Subcutaneous adipose tissue (tissue), 4 donors: ENCODE measurements around the gene POTEH. TPM values are rescaled to one million over a fixed set of nuclear protein-coding genes. Genes with fewer than 3 reads are reported as not detected.
"Not testable (repeated sequence)": the region's sequence is repeated elsewhere in the genome, so short reads cannot be mapped to it uniquely, and the experiment has no call there.

Experiments used
- small RNA-seq: library from RNA; depleted of rRNA; stranded (forward); fragments of <200 nt; gene quantifications from one replicate; pipeline ENCODE3, GENCODE V24; 2016
- total RNA-seq, 4 donors: library from RNA; depleted of rRNA; stranded (reverse); fragments of >200 nt; gene quantifications; one replicate each; pipeline ENCODE4 v1.1.0, GENCODE V29; 2016
- TF ChIP-seq, protein P1 (sequence below): fragments of 450-650 bp; IDR thresholded peaks from one replicate; pipeline ENCODE4 v1.5.1; 2016; ENCODE audit warnings: low read depth, mild to moderate bottlenecking, control low read depth, antibody characterized with exemption, moderate library complexity

Gene POTEH
- total RNA-seq: not detected

DNA sequence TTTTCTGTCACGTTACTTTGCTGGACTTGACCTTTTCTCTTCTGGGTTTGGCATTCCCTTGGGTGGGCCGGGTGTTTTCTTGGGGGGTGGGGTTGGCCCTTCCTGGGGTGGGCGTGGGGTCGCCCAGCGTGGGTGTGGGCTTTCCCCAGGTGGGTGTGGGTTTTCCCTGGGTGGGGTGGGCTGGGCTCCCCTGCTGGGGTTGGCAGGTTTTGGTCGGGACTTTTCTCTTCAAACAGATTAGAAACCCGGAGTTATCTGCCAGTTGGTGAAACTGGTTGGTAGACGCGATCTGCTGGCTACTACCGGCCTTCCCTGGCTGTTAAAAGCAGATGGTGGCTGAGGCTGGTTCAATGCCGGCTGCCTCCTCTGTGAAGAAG lies at the start of gene POTEH:
POTEH (plus strand) TSS at position 278 of the 377 bp plus-strand sequence; CDS start at position 330, 52 bp downstream.
- TF ChIP-seq, protein P1, sequence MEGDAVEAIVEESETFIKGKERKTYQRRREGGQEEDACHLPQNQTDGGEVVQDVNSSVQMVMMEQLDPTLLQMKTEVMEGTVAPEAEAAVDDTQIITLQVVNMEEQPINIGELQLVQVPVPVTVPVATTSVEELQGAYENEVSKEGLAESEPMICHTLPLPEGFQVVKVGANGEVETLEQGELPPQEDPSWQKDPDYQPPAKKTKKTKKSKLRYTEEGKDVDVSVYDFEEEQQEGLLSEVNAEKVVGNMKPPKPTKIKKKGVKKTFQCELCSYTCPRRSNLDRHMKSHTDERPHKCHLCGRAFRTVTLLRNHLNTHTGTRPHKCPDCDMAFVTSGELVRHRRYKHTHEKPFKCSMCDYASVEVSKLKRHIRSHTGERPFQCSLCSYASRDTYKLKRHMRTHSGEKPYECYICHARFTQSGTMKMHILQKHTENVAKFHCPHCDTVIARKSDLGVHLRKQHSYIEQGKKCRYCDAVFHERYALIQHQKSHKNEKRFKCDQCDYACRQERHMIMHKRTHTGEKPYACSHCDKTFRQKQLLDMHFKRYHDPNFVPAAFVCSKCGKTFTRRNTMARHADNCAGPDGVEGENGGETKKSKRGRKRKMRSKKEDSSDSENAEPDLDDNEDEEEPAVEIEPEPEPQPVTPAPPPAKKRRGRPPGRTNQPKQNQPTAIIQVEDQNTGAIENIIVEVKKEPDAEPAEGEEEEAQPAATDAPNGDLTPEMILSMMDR: not testable (repeated sequence)

Small RNA genes within 50 kb of the gene (small RNA-seq; reads per million reads assigned to genes)
- gene RNU6-816P: not detected

Other genes with a start within 250 kb of the POTEH start
- gene OR11H1, start 161.8 kb upstream of the POTEH start, total RNA-seq: not detected